ENCODE results near the gene EXOC2.

DNA sequence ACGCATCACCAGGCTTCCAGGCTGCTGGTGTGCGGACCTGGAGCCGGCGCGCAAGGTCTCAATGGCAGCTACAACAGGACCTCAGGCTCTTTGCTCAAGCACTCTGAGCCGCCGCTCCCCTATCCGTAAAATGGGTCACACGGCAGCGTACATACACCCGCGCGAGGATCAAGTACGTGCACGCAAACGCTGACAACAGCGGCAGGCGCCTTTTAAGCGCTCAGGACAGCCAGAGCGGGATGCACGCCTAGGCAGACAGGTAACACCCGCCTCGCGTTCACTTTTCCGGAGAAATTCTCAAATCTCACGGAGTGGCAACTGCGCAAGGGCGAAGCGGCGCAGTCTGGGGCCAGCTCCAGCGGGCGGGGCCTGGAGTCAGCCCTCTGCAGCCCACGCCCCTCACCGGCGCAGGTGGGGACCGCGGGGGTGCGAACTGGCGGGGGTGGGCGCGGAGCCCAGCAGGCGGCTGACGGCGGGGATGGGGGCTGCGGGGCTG lies 535 bp downstream of the EXOC2 start:
- TF ChIP-seq, protein P1, sequence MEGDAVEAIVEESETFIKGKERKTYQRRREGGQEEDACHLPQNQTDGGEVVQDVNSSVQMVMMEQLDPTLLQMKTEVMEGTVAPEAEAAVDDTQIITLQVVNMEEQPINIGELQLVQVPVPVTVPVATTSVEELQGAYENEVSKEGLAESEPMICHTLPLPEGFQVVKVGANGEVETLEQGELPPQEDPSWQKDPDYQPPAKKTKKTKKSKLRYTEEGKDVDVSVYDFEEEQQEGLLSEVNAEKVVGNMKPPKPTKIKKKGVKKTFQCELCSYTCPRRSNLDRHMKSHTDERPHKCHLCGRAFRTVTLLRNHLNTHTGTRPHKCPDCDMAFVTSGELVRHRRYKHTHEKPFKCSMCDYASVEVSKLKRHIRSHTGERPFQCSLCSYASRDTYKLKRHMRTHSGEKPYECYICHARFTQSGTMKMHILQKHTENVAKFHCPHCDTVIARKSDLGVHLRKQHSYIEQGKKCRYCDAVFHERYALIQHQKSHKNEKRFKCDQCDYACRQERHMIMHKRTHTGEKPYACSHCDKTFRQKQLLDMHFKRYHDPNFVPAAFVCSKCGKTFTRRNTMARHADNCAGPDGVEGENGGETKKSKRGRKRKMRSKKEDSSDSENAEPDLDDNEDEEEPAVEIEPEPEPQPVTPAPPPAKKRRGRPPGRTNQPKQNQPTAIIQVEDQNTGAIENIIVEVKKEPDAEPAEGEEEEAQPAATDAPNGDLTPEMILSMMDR (IDR thresholded peaks at IDR 0.05 in 2 of 3, conservative IDR thresholded peaks at IDR 0.05 in 1 of 3; ENCODE audit: borderline replicate concordance in 1 of 3, insufficient read depth in 1 of 3, low read depth in 2 of 3, low read length in 2 of 3) = no peak
- TF ChIP-seq ELF1 (IDR thresholded peaks at IDR 0.05; ENCODE audit: borderline replicate concordance, low read depth) (no peak), REST (IDR thresholded peaks at IDR 0.05; ENCODE audit: low read depth) (no peak), EZH2phosphoT487 (IDR thresholded peaks at IDR 0.05; ENCODE audit: borderline replicate concordance) (no peak), YY1 (IDR thresholded peaks at IDR 0.05; ENCODE audit: extremely low read depth, insufficient replicate concordance, low read depth, low read length) (no peak), EZH2 (IDR thresholded peaks at IDR 0.05) (no peak)
- TF ChIP-seq, protein P2, sequence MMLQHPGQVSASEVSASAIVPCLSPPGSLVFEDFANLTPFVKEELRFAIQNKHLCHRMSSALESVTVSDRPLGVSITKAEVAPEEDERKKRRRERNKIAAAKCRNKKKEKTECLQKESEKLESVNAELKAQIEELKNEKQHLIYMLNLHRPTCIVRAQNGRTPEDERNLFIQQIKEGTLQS (IDR thresholded peaks at IDR 0.05) = no peak

Measured in HCT116 (cell line).